Muscle layer of duodenum (tissue), 2 donors: ENCODE results near the gene ADSS2.
"Not testable (repeated sequence)": the region's sequence is repeated elsewhere in the genome, so short reads cannot be mapped to it uniquely, and the experiment has no call there.

Experiments
- H3K27ac ChIP-seq: one replicate; pipeline ENCODE4 v1.7.0; 2013; ENCODE audit warnings: mild to moderate bottlenecking, low read length
- H3K27me3 ChIP-seq: one replicate; pipeline ENCODE4 v1.7.0; 2013; ENCODE audit warnings: low read depth, mild to moderate bottlenecking, control low read depth, low read length
- H3K36me3 ChIP-seq, 2 donors: one replicate each; pipeline ENCODE4 v1.7.0; 2013; ENCODE audit warnings: low read length in 2 of 2, control low read depth in 1 of 2, mild to moderate bottlenecking in 1 of 2; ENCODE audit not compliant: insufficient read depth in 2 of 2, control insufficient read depth in 1 of 2
- H3K4me1 ChIP-seq, 2 donors: one replicate each; pipeline ENCODE4 v1.7.0; 2013; ENCODE audit warnings: low read length in 2 of 2, mild to moderate bottlenecking in 2 of 2, control low read depth in 1 of 2, moderate library complexity in 1 of 2; ENCODE audit not compliant: insufficient read depth in 2 of 2, control insufficient read depth in 1 of 2
- H3K4me3 ChIP-seq, 2 donors: one replicate each; pipeline ENCODE4 v1.7.0; 2013; ENCODE audit warnings: low read length in 2 of 2, low read depth in 1 of 2, mild to moderate bottlenecking in 1 of 2
- H3K9me3 ChIP-seq, 2 donors: one replicate each; pipeline ENCODE4 v1.7.0; 2013; ENCODE audit warnings: low read length in 2 of 2, control low read depth in 1 of 2, mild to moderate bottlenecking in 1 of 2; ENCODE audit not compliant: control insufficient read depth in 1 of 2
- donor health status: healthy.

Gene ADSS2

DNA sequence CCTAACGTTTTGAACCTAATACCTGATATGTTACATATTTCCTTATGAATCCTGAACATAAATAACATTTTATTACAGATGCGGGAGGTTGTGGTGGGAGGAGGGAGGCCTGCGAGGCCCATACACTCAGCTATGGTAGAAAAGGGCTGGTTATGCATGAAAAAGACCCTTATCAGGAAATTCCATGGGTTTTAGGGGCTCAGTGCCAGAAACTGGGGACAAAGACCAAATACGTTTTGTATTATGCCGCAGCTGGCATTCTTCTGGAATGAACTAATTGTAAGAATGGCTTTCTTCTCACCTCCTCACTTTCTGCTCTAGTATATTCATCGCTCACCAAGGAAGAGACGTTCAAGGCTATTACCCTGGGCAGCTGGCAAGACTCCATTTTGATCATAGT is 76.7 kb downstream of the ADSS2 start:
- no peak overlapping the region for H3K27ac ChIP-seq
- H3K27me3 ChIP-seq = no peaks in the 10 kb centered on the region
- no peaks in the 10 kb centered on the region for H3K36me3 ChIP-seq
- H3K9me3 ChIP-seq = no peaks in the 10 kb centered on the region
- H3K4me3 ChIP-seq = no peak overlapping the region
- no peaks in the 10 kb centered on the region for H3K4me1 ChIP-seq

DNA sequence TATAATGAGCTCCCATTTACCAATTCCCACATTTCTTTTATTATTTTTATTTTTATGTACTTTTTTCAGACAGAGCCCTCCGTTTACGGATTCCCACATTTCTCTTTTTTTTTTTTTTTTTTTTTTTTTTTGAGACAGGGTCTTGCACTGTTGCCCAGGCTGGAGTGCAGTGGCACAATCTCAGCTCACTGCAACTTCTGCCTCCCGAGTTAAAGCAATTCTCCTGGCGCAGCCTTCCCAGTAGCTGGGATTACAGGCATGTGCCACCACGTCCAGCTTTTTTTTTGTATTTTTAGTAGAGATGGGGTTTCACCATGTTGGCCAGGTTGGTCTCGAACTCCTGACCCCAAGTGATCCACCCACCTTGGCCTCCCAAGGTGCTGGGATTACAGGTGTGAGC is 77.2 kb downstream of the ADSS2 start:
- H3K4me3 ChIP-seq, H3K36me3 ChIP-seq, H3K9me3 ChIP-seq: not testable (repeated sequence)

DNA sequence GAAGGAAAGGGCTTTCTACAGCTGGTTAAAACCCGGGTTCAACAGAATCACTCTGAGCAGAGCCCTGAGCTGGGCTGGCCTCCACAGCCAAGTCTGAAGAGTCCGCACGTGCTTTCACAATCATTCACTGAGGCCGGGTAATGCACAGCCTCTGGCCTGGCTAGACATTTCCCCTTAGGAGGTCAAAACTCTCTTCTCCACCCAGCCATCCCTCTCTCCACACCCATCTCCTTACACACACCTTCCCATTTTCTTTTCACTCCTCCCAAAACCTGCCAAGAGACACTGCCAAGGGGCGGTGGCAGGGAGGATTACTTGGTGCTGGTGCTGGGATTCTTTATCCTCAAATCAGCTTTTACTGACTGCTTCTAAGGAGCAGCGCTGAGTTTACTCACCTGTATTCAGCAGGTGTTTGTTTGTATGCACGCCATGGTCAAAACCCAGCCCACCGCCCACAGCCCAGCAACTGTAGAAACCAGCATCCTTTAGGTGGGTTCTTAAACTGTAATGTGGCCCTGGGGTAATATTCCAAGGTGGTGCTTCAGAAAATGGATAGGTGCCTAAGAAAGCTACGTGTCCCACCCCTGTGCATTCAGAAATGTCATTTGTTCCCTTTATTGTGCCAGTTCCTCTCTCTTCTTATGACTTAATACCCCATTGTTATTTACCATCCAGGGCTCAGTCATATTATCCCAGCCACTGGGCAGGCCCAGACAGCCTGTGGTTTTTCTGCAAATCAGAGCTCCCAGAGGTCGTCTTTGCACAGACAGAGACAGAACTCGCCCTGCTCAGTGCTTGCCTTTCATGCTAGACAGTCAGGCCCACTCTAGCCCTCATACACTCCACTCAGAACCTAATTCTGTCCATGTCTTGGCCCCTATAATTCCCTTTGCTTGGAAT is 80.2 kb downstream of the ADSS2 start:
- Histone ChIP-seq H3K9me3 (no peaks in the 10 kb centered on the region), H3K4me3 (no peak overlapping the region), H3K27ac (no peak overlapping the region), H3K36me3 (no peaks in the 10 kb centered on the region), H3K27me3 (no peaks in the 10 kb centered on the region), H3K4me1 (no peaks in the 10 kb centered on the region)

More for the DNA sequence above, 77.2 kb downstream of the ADSS2 start:
- H3K4me1 ChIP-seq, H3K27me3 ChIP-seq, H3K27ac ChIP-seq: not testable (repeated sequence)

DNA sequence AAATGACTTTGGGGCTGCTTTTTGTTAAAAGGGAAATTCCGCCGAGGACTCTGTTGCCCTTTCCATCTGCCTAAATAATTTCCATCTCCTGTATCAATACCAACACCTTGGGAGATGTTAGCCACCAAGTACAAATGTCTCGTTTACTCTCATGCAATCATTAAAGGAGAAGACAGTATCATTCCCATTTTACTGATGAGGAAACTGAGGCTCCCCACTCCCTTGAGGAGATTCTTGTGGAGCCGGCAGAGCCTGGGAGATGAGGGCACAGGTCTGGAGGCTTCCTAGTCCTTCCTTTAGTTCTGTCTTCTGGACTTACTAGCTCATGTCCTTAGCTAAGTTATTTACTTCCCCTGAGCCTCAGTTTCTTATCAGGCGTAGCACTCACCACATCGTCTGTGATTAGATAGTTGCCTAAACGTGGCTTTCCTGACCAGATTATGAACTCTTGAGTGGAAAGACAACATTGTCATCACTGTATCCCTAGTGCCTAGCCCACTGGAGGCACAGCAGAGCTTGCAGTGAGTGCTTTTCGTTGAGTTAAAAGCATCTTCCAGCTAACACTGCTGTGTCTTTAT is 81.6 kb downstream of the ADSS2 start:
- Histone ChIP-seq H3K4me1 (no peaks in the 10 kb centered on the region), H3K9me3 (no peaks in the 10 kb centered on the region), H3K27me3 (no peaks in the 10 kb centered on the region), H3K27ac (no peak overlapping the region), H3K36me3 (no peaks in the 10 kb centered on the region), H3K4me3 (no peak overlapping the region)

DNA sequence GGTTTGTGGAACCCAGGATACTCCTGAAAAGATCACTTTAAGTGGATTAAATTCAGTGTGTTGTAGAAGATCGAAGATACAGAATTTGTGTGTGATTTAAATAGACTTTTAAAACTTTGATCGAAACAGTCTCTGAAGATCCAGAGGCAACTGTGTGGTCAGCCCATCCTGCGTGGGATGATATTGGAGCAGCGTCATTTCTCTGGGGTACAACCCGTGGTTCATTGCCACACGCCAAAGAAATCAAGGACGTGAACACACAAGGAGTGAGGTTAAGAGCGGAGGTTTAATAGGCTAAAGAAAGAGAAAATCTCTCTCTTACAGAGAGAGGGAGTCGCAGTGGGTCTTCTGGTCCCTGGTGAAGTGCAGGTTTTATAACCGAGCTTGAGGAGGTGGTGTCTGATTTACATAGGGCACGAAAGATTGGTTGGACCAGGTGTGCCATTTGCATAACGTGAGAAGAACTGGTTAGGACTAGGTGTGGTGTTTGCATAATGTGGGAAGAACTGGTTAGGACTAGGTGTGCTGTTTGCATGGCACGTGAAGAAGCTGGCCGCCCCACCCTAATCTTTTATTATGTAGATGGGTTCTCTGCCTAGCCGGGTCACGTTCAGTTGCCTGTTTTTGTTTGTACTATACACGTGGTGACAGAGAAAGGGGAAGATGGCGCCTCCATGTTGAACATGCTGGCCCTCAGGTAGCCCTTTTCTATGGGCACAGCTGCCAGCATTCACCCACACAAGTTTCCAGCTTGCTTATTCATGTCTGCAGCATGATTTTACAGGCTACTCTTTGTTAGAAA is 82.3 kb downstream of the ADSS2 start:
- Histone ChIP-seq H3K36me3 (no peaks in the 10 kb centered on the region), H3K4me3 (no peak overlapping the region), H3K27ac (no peak overlapping the region), H3K9me3 (no peaks in the 10 kb centered on the region), H3K4me1 (no peaks in the 10 kb centered on the region), H3K27me3 (no peaks in the 10 kb centered on the region)

DNA sequence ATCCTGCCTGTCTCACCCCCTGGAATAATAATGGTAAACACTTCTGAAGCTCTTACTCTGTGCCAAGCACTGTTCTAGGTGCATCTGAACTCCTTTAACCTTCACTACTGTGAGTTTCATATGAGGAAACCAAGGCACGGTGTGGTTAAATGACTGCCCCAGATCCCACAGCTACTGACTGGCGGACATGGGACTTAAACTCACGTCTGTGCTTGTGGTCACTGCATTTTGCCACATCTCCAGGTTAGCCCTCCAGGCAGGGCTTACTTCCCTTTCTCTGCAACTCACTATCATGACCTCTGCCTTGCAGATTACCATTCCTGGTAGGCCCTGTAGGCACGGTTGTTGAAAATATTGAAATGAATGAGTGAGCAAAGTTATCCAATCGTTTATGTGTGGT is 83.4 kb downstream of the ADSS2 start:
- H3K4me1 ChIP-seq = no peaks in the 10 kb centered on the region
- no peaks in the 10 kb centered on the region for H3K36me3 ChIP-seq
- H3K27ac ChIP-seq = no peak overlapping the region
- H3K9me3 ChIP-seq = no peaks in the 10 kb centered on the region
- no peaks in the 10 kb centered on the region for H3K27me3 ChIP-seq
- no peak overlapping the region for H3K4me3 ChIP-seq

DNA sequence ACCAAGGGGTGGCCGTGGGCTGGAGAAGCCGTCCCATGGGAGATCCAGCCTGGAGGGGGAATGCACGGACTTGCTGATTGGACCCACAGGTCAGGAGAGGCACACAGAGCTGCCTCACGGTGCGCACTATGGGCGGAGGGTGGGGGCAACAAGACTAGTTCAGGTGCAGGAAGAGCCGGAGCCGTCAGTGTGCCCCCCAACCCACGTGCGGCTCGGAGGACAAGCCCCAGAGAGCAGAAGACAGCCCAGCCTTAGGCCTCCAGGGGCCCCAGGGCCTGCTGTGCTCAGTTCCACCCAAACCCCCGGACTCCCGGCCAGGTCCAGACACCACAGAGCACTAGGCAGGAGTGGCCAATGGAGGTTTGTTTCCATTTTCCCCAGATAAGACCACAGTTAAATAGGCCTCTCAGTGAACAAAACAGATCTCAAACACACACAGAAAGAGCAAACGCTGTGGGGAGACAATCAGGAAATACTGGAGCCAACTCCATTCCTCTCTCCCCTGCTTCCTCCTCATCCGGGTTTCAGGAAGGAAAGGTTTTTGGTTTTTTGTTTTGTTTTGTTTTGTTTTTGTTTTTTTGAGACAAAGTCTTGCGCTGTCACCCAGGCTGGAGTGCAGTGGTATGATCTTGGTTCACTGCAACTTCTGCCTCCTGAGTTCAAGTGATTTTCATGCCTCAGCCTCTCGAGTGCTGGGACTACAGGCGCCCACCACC is 84.2 kb downstream of the ADSS2 start:
- Histone ChIP-seq H3K36me3 (no peaks in the 10 kb centered on the region), H3K27me3 (no peaks in the 10 kb centered on the region), H3K27ac (no peak overlapping the region), H3K4me1 (peaks cover 0 to under 1% of the 10 kb centered on the region in 2 donors), H3K9me3 (no peaks in the 10 kb centered on the region), H3K4me3 (no peak overlapping the region)

DNA sequence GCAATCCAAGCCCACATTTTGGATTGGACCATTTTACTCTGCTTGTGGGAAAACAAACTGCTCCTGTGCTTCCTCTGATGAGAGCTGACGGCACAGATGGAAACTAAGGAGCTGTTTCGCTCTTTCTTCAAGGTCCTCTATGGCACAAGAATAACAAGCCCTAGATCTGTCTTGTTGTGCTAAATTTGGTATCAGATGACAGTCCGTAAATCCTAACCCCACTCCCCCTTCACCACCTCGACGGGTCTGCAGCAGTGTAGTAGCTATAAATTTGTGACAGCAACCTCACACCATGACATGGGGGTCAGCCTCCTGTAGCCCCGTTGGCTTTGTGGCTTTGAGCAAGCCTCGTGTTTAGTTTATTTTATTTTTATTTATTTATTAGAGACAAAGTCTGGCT is 85.9 kb downstream of the ADSS2 start:
- H3K36me3 ChIP-seq = no peaks in the 10 kb centered on the region
- no peak overlapping the region for H3K27ac ChIP-seq
- H3K27me3 ChIP-seq = no peaks in the 10 kb centered on the region
- peaks cover 0 to 8% of the 10 kb centered on the region in 2 donors for H3K4me1 ChIP-seq
- no peaks in the 10 kb centered on the region for H3K9me3 ChIP-seq
- H3K4me3 ChIP-seq = no peak overlapping the region

DNA sequence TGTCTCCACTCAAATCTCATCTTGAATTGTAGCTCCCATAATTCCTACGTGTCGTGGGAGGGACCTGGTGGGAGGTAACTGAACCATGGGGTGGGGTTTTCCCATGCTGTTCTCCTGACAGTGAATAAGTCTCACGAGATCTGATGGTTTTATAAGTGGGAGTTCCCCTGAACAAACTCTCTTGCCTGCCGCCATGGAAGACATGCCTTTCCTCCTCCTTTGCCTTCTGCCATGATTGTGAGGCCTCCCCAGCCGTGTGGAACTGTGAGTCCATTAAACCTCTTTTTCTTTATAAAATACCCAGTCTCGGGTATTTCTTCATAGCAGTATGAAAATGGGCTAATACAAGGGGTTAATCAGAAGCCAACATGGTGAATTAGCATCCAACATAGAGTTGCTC is 86.4 kb downstream of the ADSS2 start:
- not testable (repeated sequence) for H3K4me1 ChIP-seq, H3K27ac ChIP-seq, H3K27me3 ChIP-seq, H3K4me3 ChIP-seq, H3K9me3 ChIP-seq, H3K36me3 ChIP-seq

DNA sequence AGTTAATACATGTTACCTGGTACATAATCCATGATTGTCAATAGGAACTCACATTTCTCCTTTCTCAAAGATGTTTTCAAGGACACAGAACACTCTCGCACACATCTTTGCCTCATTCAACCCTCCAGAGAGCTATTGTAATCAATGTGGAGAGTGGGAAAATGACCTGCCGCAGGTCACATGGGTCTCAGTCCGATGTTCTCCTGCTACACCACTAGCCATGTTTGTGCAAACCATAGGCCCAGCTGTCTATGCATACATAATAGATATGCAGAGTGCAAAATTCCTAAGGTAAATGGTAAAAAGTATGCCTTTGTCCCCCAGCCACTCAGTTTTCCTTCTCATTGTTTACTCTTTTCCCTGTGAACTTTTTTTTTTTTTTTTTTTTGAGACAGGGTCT is 89.2 kb downstream of the ADSS2 start:
- H3K27ac ChIP-seq = peak overlapping the region; percentile 56
- no peaks in the 10 kb centered on the region for H3K36me3 ChIP-seq
- peaks cover 0 to 8% of the 10 kb centered on the region in 2 donors for H3K4me1 ChIP-seq
- peak overlapping the region in 1 of 2 donors; percentile 40 for H3K4me3 ChIP-seq
- H3K27me3 ChIP-seq = no peaks in the 10 kb centered on the region
- H3K9me3 ChIP-seq = no peaks in the 10 kb centered on the region
